ENCODE data around the gene CHD1.

CHD1 gene

DNA sequence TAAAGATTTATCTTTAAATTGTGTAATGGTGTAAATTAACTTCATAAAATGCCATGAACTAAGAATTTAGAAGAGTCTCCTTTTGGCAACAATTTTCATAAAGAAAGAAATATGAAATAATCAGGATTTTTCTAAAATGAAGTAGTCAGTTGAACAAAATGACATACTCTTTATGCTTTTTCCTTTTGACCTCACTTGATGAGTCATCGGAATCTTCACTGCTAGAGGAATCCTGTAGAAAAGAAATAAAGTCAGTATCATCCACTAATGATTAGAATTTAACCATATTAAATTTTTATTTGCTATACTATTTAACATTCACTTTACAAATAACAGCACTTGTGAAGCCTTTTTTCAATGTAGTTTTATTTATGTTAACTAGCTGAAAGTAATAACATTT lies 26.1 kb downstream of the CHD1 start:
- H3K4me3 ChIP-seq (ENCODE audit: low read depth, low read length): no peak overlapping the region
- TF ChIP-seq, protein P1, sequence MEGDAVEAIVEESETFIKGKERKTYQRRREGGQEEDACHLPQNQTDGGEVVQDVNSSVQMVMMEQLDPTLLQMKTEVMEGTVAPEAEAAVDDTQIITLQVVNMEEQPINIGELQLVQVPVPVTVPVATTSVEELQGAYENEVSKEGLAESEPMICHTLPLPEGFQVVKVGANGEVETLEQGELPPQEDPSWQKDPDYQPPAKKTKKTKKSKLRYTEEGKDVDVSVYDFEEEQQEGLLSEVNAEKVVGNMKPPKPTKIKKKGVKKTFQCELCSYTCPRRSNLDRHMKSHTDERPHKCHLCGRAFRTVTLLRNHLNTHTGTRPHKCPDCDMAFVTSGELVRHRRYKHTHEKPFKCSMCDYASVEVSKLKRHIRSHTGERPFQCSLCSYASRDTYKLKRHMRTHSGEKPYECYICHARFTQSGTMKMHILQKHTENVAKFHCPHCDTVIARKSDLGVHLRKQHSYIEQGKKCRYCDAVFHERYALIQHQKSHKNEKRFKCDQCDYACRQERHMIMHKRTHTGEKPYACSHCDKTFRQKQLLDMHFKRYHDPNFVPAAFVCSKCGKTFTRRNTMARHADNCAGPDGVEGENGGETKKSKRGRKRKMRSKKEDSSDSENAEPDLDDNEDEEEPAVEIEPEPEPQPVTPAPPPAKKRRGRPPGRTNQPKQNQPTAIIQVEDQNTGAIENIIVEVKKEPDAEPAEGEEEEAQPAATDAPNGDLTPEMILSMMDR (IDR thresholded peaks at IDR 0.05; ENCODE audit: insufficient read depth, low read depth, low read length, missing control alignments): no peak
- no peak for DNase-seq (ENCODE audit: low read depth)

DNA sequence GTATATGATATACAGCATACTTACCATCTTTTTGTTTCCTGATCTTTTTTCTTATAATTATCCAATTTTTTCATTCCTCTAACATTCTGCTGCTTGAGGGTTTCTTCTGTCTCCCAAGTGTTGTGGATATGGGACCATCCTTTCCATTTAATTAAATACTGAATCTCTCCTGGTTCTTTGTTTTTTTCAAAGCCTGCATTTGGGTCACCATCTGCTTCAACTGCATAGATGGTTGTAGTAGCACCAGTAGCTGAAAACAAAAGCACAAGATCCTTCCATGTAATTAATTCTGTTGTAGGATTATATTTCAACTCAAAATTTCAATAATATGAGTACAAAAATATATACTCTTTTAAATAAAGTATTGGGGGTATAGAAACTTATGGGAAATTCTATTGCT lies 29.4 kb downstream of the CHD1 start:
- no peak for DNase-seq (ENCODE audit: low read depth)
- TF ChIP-seq, protein P1 (IDR thresholded peaks at IDR 0.05; ENCODE audit: insufficient read depth, low read depth, low read length, missing control alignments): no peak
- no peak overlapping the region for H3K4me3 ChIP-seq (ENCODE audit: low read depth, low read length)

- TF ChIP-seq, protein P1 (IDR thresholded peaks at IDR 0.05; ENCODE audit: insufficient read depth, low read depth, low read length, missing control alignments): no peak
- no peak overlapping the region for H3K4me3 ChIP-seq (ENCODE audit: low read depth, low read length)
- no peak for DNase-seq (ENCODE audit: low read depth)
These were observed 30.1 kb downstream of the CHD1 start for GRCh38 chr5:98898743-98899142.

DNA sequence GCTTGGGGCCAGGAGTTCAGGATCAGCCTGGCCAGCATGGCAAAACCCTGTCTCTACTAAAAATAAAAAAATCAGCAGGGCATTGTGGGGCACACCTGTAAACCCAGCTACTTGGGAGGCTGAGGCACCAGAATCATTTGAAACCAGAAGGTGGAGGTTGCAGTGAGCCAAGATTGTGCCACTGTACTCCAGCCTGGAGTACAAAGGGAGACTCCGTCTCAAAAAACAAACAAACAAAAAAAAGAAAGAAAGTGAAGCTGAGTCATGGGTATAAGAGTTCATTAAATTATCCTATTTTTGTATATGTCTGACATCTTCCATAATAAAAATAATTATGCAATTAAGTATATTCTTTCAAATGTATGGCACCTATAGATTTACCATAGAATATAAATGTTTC lies 37.2 kb downstream of the CHD1 start:
- TF ChIP-seq, protein P1 (IDR thresholded peaks at IDR 0.05; ENCODE audit: insufficient read depth, low read depth, low read length, missing control alignments): no peak
- no peak overlapping the region for H3K4me3 ChIP-seq (ENCODE audit: low read depth, low read length)
- no peak for DNase-seq (ENCODE audit: low read depth)

DNA sequence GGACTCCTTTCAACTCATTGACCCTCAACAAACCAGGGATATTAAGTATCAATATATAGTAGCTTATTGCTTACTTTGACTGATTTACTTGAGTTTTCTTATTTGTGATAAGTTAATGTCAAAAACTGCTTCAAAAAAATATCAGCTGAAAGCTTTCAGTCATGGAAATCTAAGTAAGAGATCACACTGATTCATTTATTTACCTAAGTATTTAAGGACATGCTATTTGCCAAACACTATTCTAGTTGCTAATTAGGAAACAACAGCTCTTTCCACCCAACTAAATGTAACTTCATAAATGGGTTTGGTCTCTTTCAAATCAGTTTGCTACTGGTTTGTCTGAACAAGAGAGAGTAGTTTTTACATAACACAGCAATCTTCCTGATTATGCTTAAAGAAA lies 48.2 kb downstream of the CHD1 start:
- TF ChIP-seq, protein P1 (IDR thresholded peaks at IDR 0.05; ENCODE audit: insufficient read depth, low read depth, low read length, missing control alignments): no peak
- no peak overlapping the region for H3K4me3 ChIP-seq (ENCODE audit: low read depth, low read length)
- no peak for DNase-seq (ENCODE audit: low read depth)

GRCh38 chr5:98880151-98880550 lies 48.7 kb downstream of the CHD1 start:
- no peak overlapping the region for H3K4me3 ChIP-seq (ENCODE audit: low read depth, low read length)
- TF ChIP-seq, protein P1 (IDR thresholded peaks at IDR 0.05; ENCODE audit: insufficient read depth, low read depth, low read length, missing control alignments): no peak
- no peak for DNase-seq (ENCODE audit: low read depth)

- H3K4me3 ChIP-seq (ENCODE audit: low read depth, low read length): no peak overlapping the region
- TF ChIP-seq, protein P1 (IDR thresholded peaks at IDR 0.05; ENCODE audit: insufficient read depth, low read depth, low read length, missing control alignments): no peak
- DNase-seq (ENCODE audit: low read depth): no peak
These were observed 51.2 kb downstream of the CHD1 start for GRCh38 chr5:98877600-98877999.

Data from GM12865 (cell line).